ACC112 (cell line): ENCODE measurements around the gene SPTBN5.

Experiments
- H2AFZ ChIP-seq: fragments of 200-600 bp; sonication (generic); one replicate; pipeline ENCODE4 v1.6.0; 2017; ENCODE audit warnings: antibody characterized with exemption, low read length; ENCODE audit not compliant: unreplicated experiment
- H3K27ac ChIP-seq: fragments of 200-600 bp; sonication (generic); 2 replicates; pipeline ENCODE4 v1.5.1; 2014; ENCODE audit warnings: low read depth, mild to moderate bottlenecking, antibody characterized with exemption, low read length, moderate library complexity
- H3K27me3 ChIP-seq: fragments of 200-600 bp; sonication (generic); 2 replicates; pipeline ENCODE4 v1.6.1; 2014; ENCODE audit warnings: mild to moderate bottlenecking, antibody characterized with exemption, low read length, moderate library complexity, mixed read lengths; ENCODE audit not compliant: insufficient read depth
- H3K36me3 ChIP-seq: fragments of 200-600 bp; sonication (generic); 2 replicates; pipeline ENCODE4 v1.6.1; 2016; ENCODE audit warnings: mild to moderate bottlenecking, antibody characterized with exemption, low read length, moderate library complexity, mixed read lengths; ENCODE audit not compliant: insufficient read depth
- H3K4me1 ChIP-seq: fragments of 200-600 bp; sonication (generic); one replicate; pipeline ENCODE4 v1.6.1; 2016; ENCODE audit warnings: low read length, mixed read lengths; ENCODE audit not compliant: insufficient read depth, unreplicated experiment, control insufficient read depth
- H3K4me3 ChIP-seq: fragments of 200-600 bp; sonication (generic); 2 replicates; pipeline ENCODE4 v1.5.1; 2014; ENCODE audit warnings: mild to moderate bottlenecking, low read depth, low read length
- H3K79me2 ChIP-seq: fragments of 200-600 bp; sonication (generic); one replicate; pipeline ENCODE4 v1.6.0; 2016; ENCODE audit warnings: low read length; ENCODE audit not compliant: control insufficient read depth, unreplicated experiment, insufficient read depth

The SPTBN5 gene

GRCh38 chr15:41877631-41878354, 16.1 kb downstream of the SPTBN5 start:
- no peaks in the 10 kb centered on the region for H3K4me1 ChIP-seq
- no peaks in the 10 kb centered on the region for H3K79me2 ChIP-seq
- H3K36me3 ChIP-seq: no peaks in the 10 kb centered on the region
- no peak overlapping the region for H3K4me3 ChIP-seq
- no peak overlapping the region for H2AFZ ChIP-seq
- no peak overlapping the region for H3K27ac ChIP-seq
- no peaks in the 10 kb centered on the region for H3K27me3 ChIP-seq

DNA sequence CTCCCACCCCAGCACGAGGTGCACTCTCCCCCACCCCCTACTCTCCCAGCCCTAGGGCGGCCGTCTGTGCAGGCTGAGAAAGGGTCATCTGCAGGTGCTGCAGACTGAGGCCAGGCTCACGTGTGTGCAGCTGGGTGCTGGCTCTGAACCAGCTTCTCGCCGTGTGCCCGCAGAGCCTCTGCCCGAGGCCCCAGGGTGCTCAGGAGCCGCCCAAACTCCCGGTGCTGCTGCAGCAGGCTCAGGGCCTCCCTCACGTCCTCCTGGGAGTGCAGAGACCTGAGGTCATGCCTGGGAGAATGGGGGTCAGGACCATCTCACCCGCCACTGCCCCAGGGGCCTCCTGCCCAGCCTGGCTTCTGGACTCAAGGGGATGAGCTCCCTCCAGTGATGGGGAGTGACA, 17.2 kb downstream of the SPTBN5 start:
- Histone ChIP-seq H3K79me2 (no peaks in the 10 kb centered on the region), H3K27me3 (no peaks in the 10 kb centered on the region), H3K4me3 (no peak overlapping the region), H3K36me3 (no peaks in the 10 kb centered on the region), H2AFZ (no peak overlapping the region), H3K4me1 (no peaks in the 10 kb centered on the region), H3K27ac (no peak overlapping the region)

DNA sequence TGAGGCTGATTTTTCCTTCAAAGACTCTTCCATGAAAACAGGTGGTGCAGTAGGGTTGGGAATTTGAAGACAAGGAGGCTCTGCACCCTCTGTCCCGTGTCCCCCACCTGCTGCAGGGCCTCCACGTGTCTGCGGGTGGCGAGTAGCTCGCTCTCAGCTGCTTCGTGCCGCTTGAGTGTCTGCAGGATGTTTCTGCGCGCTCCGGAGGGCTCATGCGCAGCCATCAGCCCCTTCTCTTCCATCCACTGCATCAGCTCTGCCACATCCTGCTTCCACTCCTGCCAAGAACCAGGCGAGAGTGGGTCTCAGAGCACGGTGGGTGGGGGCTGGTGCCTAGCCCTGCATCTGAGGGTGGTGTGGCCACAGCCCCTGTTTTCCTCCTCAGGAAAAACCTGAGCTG, 17.8 kb downstream of the SPTBN5 start:
- no peak overlapping the region for H3K4me3 ChIP-seq
- no peaks in the 10 kb centered on the region for H3K27me3 ChIP-seq
- no peak overlapping the region for H3K27ac ChIP-seq

DNA sequence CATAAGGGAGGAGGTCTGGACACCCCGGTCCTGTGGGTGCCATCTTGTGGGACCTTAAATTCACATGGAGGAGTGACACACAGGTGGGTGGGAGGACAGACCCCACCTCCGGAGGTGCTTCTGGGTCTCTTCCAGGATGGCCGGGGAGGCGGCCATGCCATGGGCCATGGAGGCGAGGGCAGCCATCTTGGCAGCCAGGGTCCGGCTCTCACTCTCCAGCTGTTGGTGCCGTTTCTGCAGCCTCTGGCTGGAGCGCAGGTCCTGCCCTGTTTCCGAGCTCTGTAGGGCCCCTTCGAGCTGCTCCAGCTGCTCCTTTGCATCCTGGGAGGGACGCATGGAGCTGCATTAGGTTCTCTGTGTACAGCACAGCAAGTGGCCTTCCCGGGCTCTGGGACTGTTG, 19.1 kb downstream of the SPTBN5 start:
- Histone ChIP-seq H3K27ac (no peak overlapping the region), H2AFZ (no peak overlapping the region), H3K79me2 (no peaks in the 10 kb centered on the region), H3K27me3 (no peaks in the 10 kb centered on the region), H3K4me1 (no peaks in the 10 kb centered on the region), H3K36me3 (no peaks in the 10 kb centered on the region), H3K4me3 (no peak overlapping the region)

More for the DNA sequence above, 17.8 kb downstream of the SPTBN5 start:
- H2AFZ ChIP-seq: no peak overlapping the region
- no peaks in the 10 kb centered on the region for H3K79me2 ChIP-seq
- no peaks in the 10 kb centered on the region for H3K36me3 ChIP-seq
- H3K4me1 ChIP-seq: no peaks in the 10 kb centered on the region

DNA sequence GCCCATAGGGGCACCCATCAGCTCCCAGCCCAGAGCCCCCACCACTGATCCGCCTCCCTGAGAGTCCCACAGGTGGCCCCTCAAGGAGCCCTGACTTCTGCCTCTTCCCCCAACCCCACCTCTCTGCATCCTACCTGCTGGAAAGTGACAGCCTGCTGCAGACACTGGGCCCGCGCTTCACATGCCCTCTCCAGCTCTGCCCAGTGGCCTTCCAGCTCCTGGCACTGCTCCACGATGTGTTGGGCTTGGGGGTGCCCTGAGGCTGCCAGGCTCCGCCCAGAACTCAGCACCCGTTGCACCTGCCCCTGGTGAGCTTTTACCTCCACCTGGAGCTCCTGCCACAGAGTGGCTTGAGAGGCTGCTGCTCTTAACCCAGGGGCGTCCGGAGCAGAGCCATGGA, 20.1 kb downstream of the SPTBN5 start:
- Histone ChIP-seq H3K27me3 (no peaks in the 10 kb centered on the region), H3K27ac (no peak overlapping the region), H3K36me3 (no peaks in the 10 kb centered on the region), H3K4me3 (no peak overlapping the region), H3K79me2 (no peaks in the 10 kb centered on the region), H3K4me1 (no peaks in the 10 kb centered on the region), H2AFZ (no peak overlapping the region)

- Histone ChIP-seq H2AFZ (no peak overlapping the region), H3K27me3 (no peaks in the 10 kb centered on the region)
These were observed 21.6 kb downstream of the SPTBN5 start for GRCh38 chr15:41872166-41872747.

GRCh38 chr15:41871175-41871905, 22.5 kb downstream of the SPTBN5 start:
- Histone ChIP-seq H3K4me3 (no peak overlapping the region), H2AFZ (no peak overlapping the region), H3K27ac (no peak overlapping the region), H3K4me1 (no peaks in the 10 kb centered on the region), H3K27me3 (no peaks in the 10 kb centered on the region), H3K79me2 (no peaks in the 10 kb centered on the region), H3K36me3 (no peaks in the 10 kb centered on the region)

More at GRCh38 chr15:41872166-41872747, 21.6 kb downstream of the SPTBN5 start:
- Histone ChIP-seq H3K79me2 (no peaks in the 10 kb centered on the region), H3K27ac (no peak overlapping the region), H3K4me1 (no peaks in the 10 kb centered on the region), H3K4me3 (no peak overlapping the region), H3K36me3 (no peaks in the 10 kb centered on the region)

DNA sequence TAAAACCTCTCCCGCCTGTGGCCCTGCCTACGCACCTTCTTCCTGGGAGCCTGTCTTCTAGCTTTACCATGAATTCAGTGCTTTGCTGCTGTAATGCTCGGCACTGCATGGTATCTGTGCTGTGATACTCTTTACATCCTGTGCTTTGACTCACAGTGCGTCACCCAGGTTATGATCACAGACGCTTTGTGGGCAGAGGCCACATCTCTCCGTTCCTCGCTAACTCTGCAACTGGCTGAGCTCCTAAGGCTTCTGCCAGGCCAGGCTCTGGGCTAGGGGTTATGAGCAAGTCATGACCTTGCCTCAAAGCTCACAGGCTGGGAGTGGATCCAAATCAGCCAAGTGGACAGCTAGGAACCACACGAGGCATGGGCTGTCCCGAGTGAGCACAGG, 23.2 kb downstream of the SPTBN5 start:
- Histone ChIP-seq H3K4me1 (no peaks in the 10 kb centered on the region), H2AFZ (no peak overlapping the region), H3K27ac (no peak overlapping the region), H3K36me3 (no peaks in the 10 kb centered on the region), H3K79me2 (no peaks in the 10 kb centered on the region), H3K27me3 (no peaks in the 10 kb centered on the region), H3K4me3 (no peak overlapping the region)

- H3K27me3 ChIP-seq: no peaks in the 10 kb centered on the region
- H2AFZ ChIP-seq: no peak overlapping the region
- H3K27ac ChIP-seq: no peak overlapping the region
- no peak overlapping the region for H3K4me3 ChIP-seq
- H3K4me1 ChIP-seq: no peaks in the 10 kb centered on the region
- H3K36me3 ChIP-seq: no peaks in the 10 kb centered on the region
- no peaks in the 10 kb centered on the region for H3K79me2 ChIP-seq
These were observed 23.8 kb downstream of the SPTBN5 start for GRCh38 chr15:41869770-41870688.

- Histone ChIP-seq H3K79me2 (no peaks in the 10 kb centered on the region), H3K27me3 (no peaks in the 10 kb centered on the region), H3K4me1 (no peaks in the 10 kb centered on the region), H3K4me3 (no peak overlapping the region), H2AFZ (no peak overlapping the region), H3K27ac (no peak overlapping the region), H3K36me3 (no peaks in the 10 kb centered on the region)
These were observed 25.5 kb downstream of the SPTBN5 start for GRCh38 chr15:41868321-41868720.
